SJSA1 (cell line): ENCODE measurements around the gene DPF3. TPM values are rescaled to one million over a fixed set of nuclear protein-coding genes. Genes with fewer than 3 reads are reported as not detected.
A peak's percentile ranks its signal among the peaks of the same experiment; 100 is the strongest.

Experiments
- DNase-seq, 2 experiments: peaks; one replicate each; pipeline ENCODE4 v3.0.0-alpha.2; 2015 to 2020; ENCODE audit warnings: low spot score in 2 of 2, low read depth in 1 of 2
- H3K27ac ChIP-seq: fragments of 250-450 bp; sonication (Bioruptor Pico); 2 replicates; pipeline ENCODE4 v1.5.1; 2020; ENCODE audit warnings: mild to moderate bottlenecking, moderate library complexity
- H3K27me3 ChIP-seq: fragments of 250-450 bp; sonication (Bioruptor Pico); replicated peaks from 2 replicates; pipeline ENCODE4 v1.5.1; 2020; ENCODE audit warnings: mild to moderate bottlenecking, moderate library complexity
- H3K36me3 ChIP-seq: fragments of 250-450 bp; sonication (Bioruptor Pico); 2 replicates; pipeline ENCODE4 v1.5.1; 2020; ENCODE audit warnings: mild to moderate bottlenecking
- H3K4me1 ChIP-seq: fragments of 250-450 bp; sonication (Bioruptor Pico); replicated peaks from 2 replicates; pipeline ENCODE4 v1.6.1; 2021; ENCODE audit warnings: mild to moderate bottlenecking
- H3K4me3 ChIP-seq: fragments of 250-450 bp; sonication (Bioruptor Pico); 2 replicates; pipeline ENCODE4 v1.5.1; 2020; ENCODE audit warnings: mild to moderate bottlenecking
- H3K9me3 ChIP-seq: fragments of 250-450 bp; sonication (Bioruptor Pico); replicated peaks from 2 replicates; pipeline ENCODE4 v1.5.1; 2020; ENCODE audit warnings: mild to moderate bottlenecking
- total RNA-seq: library from RNA; depleted of rRNA; stranded (reverse); fragments of >200 nt; shearing (Covaris generic); gene quantifications from 2 replicates; pipeline ENCODE4 v1.2.3, GENCODE V29; 2014

Gene DPF3
- total RNA-seq, 1 experiment from 2014 or later, result 2.1 TPM

GRCh38 chr14:72786378-72787350 is 107.2 kb downstream of the DPF3 start:
- Histone ChIP-seq H3K36me3 (no peaks in the 10 kb centered on the region), H3K27ac (no peak overlapping the region), H3K4me1 (peaks cover 7% of the 10 kb centered on the region; the same call in 1 of the 2 replicates), H3K4me3 (no peak overlapping the region), H3K27me3 (no peaks in the 10 kb centered on the region), H3K9me3 (no peaks in the 10 kb centered on the region)
- peak in 1 of 2 experiments; percentile 17 for DNase-seq

GRCh38 chr14:72783741-72784140 is 110.2 kb downstream of the DPF3 start:
- Histone ChIP-seq H3K4me3 (no peak overlapping the region), H3K36me3 (no peaks in the 10 kb centered on the region), H3K4me1 (peaks cover 14% of the 10 kb centered on the region), H3K27ac (no peak overlapping the region), H3K9me3 (no peaks in the 10 kb centered on the region), H3K27me3 (no peaks in the 10 kb centered on the region)
- peak in 1 of 2 experiments; percentile 29 for DNase-seq

DNA sequence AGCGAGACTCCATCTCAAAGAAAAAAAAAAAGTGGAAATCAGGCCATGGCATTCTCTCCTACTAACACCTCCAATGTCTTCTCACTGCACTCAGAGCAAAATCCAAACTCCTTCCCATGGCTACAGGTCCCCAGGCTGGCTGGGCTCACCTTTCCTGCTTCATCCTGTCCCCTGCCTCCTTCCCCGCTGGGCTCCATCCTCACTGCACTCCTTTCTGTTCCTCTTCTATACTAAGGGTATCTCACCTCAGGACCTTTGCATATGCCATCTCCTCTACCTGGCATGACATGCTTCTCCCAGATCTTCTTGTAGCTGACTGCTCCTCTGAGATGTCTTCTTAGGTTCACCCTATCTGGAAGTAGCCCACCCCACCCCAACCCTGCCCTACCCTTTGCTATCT is 111.1 kb downstream of the DPF3 start:
- Histone ChIP-seq H3K9me3 (no peaks in the 10 kb centered on the region), H3K4me3 (no peak overlapping the region), H3K27me3 (no peaks in the 10 kb centered on the region), H3K36me3 (no peaks in the 10 kb centered on the region), H3K4me1 (peaks cover 14% of the 10 kb centered on the region), H3K27ac (no peak overlapping the region)
- DNase-seq, result no peak

DNA sequence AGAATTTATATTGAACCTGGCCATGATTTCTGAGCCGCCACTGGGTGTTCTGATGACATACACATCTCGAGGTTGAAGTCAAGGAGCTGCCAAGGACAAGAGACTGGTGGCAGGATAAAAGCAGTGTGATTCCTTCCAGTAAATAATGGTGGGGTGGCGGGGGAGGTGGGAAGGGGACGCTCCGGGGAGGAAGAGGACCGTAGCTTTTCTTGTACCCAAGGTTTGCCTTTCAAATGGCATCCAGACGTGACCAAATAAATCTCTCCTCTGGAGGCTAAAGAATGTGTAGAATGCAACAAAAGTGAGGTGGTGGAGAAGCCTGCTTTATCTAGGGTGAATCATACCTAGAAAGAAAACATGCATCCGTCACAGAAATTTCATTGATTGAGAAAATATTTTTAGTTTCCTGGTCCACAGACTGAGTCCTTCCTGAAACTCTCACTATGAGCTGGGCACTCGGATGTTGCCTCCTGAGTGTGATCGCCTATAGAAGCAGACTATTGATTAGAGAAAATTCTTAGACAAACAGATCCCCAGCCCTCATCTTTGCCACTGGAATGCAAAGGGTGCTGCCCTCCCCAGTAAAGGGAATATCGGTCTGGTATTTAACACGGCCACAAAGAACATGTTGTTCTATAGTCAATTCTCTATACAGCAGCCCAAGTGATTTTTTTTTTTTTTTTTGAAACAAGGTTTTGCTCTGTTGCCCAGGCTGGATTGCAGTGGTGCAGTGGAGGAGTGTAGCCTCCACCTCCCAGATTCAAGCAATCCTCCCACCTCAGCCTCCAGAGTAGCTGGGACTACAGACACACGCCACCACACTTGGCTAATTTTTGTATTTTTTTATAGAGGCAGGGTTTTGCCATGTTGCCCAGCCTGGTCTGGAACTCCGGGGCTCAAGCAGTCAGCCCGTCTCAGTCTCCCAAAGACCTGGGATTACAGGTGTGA is 112.1 kb downstream of the DPF3 start:
- H3K27me3 ChIP-seq, result no peaks in the 10 kb centered on the region
- H3K27ac ChIP-seq, result peak overlapping the region; percentile 70
- H3K4me3 ChIP-seq, result no peak overlapping the region
- no peaks in the 10 kb centered on the region for H3K36me3 ChIP-seq
- H3K4me1 ChIP-seq, result peaks cover 14% of the 10 kb centered on the region
- H3K9me3 ChIP-seq, result no peaks in the 10 kb centered on the region
- DNase-seq, result peak in 1 of 2 experiments; percentile 68

- Histone ChIP-seq H3K27ac (no peak overlapping the region), H3K4me1 (peaks cover 14% of the 10 kb centered on the region), H3K4me3 (no peak overlapping the region), H3K36me3 (no peaks in the 10 kb centered on the region), H3K9me3 (no peaks in the 10 kb centered on the region), H3K27me3 (no peaks in the 10 kb centered on the region)
- DNase-seq, result no peak
Measured at GRCh38 chr14:72780751-72781150, 113.2 kb downstream of the DPF3 start.

DNA sequence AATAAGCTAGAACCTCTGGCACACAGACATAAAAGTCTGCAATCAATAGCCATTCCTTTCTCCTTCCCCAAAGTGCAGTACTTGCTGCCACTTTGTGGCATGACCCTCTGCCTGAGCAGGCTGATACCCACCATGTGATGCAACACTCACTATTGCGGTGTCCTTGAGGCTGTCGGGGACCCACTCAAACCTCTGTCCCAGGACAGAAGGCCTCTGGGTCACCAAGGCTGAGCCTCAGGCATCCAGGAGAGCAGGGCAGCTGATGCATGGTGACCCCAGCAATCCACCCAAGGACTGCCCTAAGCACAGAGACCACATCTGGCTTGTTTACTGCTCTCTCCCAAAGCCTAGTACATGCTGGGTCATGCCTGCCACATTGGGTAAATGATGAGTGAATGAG is 114.2 kb downstream of the DPF3 start:
- Histone ChIP-seq H3K36me3 (no peaks in the 10 kb centered on the region), H3K9me3 (no peaks in the 10 kb centered on the region), H3K27ac (no peak overlapping the region), H3K4me3 (no peak overlapping the region), H3K27me3 (no peaks in the 10 kb centered on the region), H3K4me1 (peaks cover 14% of the 10 kb centered on the region)
- no peak for DNase-seq

- no peak overlapping the region for H3K27ac ChIP-seq
- no peak overlapping the region for H3K4me3 ChIP-seq
- peaks cover 14% of the 10 kb centered on the region for H3K4me1 ChIP-seq
- H3K36me3 ChIP-seq, result no peaks in the 10 kb centered on the region
- DNase-seq, result no peak
- no peaks in the 10 kb centered on the region for H3K9me3 ChIP-seq
- no peaks in the 10 kb centered on the region for H3K27me3 ChIP-seq
Measured at GRCh38 chr14:72777636-72778035, 116.3 kb downstream of the DPF3 start.

DNA sequence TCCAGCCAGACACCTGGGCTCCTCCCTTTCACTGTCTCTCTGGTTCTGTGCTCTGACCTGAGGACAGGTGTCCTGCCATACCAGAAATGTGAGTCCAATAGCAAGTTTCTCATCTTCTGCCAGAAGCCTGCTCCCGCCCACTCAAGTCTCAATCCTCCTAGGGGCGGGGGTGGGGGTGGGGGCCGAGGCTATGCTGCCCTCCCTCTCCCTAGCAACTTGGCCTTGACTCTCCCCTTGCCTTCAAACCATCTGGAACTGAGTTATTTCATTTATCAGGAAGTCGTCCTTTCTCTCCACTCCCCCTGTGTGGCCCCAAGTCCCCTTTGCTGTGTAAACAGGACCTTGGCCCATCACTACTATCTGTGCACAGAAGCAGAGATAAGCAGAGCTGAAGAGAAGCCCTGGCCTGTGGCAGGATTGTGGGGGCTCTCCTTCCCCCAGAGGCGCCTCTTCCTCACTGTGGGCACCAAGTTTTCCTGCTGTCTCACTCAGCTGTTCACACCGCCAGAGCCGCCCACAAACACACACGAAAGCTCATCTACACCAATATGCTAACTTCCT is 117.1 kb downstream of the DPF3 start:
- Histone ChIP-seq H3K4me3 (no peak overlapping the region), H3K36me3 (no peaks in the 10 kb centered on the region), H3K4me1 (peaks cover 7% of the 10 kb centered on the region), H3K27ac (no peak overlapping the region), H3K9me3 (no peaks in the 10 kb centered on the region), H3K27me3 (no peaks in the 10 kb centered on the region)
- no peak for DNase-seq

DNA sequence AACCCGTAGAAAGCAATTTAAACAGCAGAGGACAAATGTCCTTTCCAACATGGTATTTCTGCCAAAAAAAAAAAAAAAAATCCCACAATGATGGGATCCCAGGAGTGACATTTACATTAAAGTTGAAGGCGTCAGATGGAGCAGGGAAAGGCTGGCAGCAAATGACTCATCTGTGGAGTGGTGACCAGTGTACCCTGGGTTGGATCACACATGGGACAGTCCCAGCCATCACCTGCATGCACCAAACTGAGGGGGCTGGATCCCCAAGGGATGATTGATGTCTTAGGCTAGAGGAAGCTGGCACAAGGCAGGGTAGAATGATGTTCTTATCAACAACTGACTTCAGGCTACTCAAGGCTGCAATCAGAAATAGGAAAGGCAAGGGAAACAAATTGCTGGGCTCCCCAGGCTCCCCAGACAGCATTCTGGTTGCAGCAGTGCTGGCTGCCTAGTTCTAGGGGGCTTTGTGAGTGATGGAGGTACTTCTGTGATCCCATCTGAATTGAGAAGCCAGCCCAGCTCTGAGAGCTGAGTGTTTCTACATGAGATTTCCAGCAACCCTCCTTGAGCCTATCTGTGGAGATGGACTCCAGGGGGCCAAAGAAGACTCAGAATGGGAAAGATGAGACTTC is 117.9 kb downstream of the DPF3 start:
- no peaks in the 10 kb centered on the region for H3K27me3 ChIP-seq
- H3K9me3 ChIP-seq, result no peaks in the 10 kb centered on the region
- no peaks in the 10 kb centered on the region for H3K36me3 ChIP-seq
- no peak overlapping the region for H3K4me3 ChIP-seq
- peaks cover 2% of the 10 kb centered on the region for H3K4me1 ChIP-seq
- DNase-seq, result no peak
- no peak overlapping the region for H3K27ac ChIP-seq

DNA sequence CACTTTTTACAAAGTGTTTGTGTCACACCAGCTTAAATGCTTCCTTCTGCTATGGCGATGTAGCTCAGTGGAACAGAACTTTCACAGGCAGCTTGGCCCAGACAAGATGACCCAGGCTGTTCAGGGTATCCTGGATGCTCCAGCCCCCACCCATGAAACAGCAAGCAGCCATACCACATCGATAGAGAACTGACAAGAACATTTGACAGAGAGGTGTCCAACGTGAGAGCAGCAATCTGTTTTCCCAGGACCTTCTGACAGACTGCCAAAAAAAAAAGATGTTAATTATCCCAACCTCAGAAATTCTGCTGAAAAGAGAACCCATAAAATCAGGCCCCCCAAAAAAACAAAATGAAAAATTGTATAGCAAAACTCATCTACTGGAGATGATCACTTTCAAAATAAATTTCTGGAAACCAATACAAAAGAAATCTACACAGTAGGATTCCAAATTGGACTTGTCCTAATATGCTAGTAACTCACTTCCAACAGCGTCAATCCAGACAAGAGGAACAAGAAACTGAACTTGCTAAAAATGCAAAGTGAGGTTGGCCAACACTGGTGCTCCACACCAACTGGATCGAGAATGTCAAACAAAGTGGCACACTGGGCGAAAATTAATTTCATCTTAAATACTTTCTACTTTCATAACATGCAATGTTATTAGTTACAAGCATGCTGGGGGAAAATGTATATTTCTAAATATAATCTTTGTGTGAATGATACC is 118.8 kb downstream of the DPF3 start:
- no peak overlapping the region for H3K27ac ChIP-seq
- no peaks in the 10 kb centered on the region for H3K36me3 ChIP-seq
- H3K4me3 ChIP-seq, result no peak overlapping the region
- no peak for DNase-seq
- no peaks in the 10 kb centered on the region for H3K27me3 ChIP-seq
- no peaks in the 10 kb centered on the region for H3K4me1 ChIP-seq
- no peaks in the 10 kb centered on the region for H3K9me3 ChIP-seq

GRCh38 chr14:72774141-72774540 is 119.8 kb downstream of the DPF3 start:
- no peak for DNase-seq
- H3K9me3 ChIP-seq, result no peaks in the 10 kb centered on the region
- H3K27me3 ChIP-seq, result no peaks in the 10 kb centered on the region
- no peak overlapping the region for H3K27ac ChIP-seq
- no peaks in the 10 kb centered on the region for H3K4me1 ChIP-seq
- H3K36me3 ChIP-seq, result no peaks in the 10 kb centered on the region
- H3K4me3 ChIP-seq, result no peak overlapping the region

GRCh38 chr14:72771561-72771960 is 122.3 kb downstream of the DPF3 start:
- H3K9me3 ChIP-seq, result 0 out of 2 replicates have a peak, but pooled peaks cover 2% of the 10 kb centered on the region
- DNase-seq, result no peak
- no peaks in the 10 kb centered on the region for H3K27me3 ChIP-seq
- no peaks in the 10 kb centered on the region for H3K36me3 ChIP-seq
- H3K4me3 ChIP-seq, result no peak overlapping the region
- H3K4me1 ChIP-seq, result no peaks in the 10 kb centered on the region
- no peak overlapping the region for H3K27ac ChIP-seq

- Histone ChIP-seq H3K27ac (no peak overlapping the region), H3K4me1 (no peaks in the 10 kb centered on the region), H3K4me3 (no peak overlapping the region), H3K27me3 (no peaks in the 10 kb centered on the region), H3K9me3 (0 out of 2 replicates have a peak, but pooled peaks cover 2% of the 10 kb centered on the region), H3K36me3 (no peaks in the 10 kb centered on the region)
- DNase-seq, result no peak
Measured at GRCh38 chr14:72766296-72766695, 127.6 kb downstream of the DPF3 start.
